Hindlimb muscle (tissue), 1 donor: ENCODE data around the gene EPHA6. TPM values are rescaled to one million over a fixed set of nuclear protein-coding genes. Genes with fewer than 3 reads are reported as not detected.
"Not testable (repeated sequence)": the region's sequence is repeated elsewhere in the genome, so short reads cannot be mapped to it uniquely, and the experiment has no call there.

Source experiments
- DNase-seq: peaks from one replicate; pipeline ENCODE4 v3.0.0-alpha.2; 2013
- polyA plus RNA-seq: library from polyadenylated mRNA; unstranded; fragments of 120-200 nt; gene quantifications from one replicate; pipeline ENCODE4 v1.2.1, GENCODE V29; 2013; ENCODE audit not compliant: insufficient read length

The EPHA6 gene
- polyA plus RNA-seq, 1 donor = 0.13 TPM

DNA sequence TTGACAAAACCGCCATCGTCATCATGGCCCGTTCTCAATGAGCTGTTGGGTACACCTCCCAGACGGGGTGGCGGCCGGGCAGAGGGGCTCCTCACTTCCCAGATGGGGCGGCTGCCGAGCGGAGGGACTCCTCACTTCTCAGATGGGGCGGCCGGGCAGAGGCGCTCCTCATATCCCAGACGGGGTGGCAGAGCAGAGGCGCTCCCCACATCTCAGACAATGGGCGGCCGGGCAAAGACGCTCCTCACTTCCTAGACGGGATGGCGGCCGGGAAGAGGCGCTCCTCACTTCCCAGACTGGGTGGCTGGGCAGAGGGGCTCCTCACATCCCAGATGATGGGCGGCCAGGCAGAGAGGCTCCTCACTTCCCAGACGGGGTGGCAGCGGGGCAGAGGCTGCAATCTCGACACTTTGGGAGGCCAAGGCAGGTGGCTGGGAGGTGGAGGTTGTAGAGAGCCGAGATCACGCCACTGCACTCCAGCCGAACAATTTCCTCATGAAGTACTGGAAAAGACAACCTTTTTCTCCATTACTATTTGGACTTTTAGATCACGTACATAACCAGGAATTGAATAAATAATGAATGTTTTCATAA lies 666.4 kb downstream of the EPHA6 start:
- not testable (repeated sequence) for DNase-seq

GRCh38 chr3:97481416-97481815 lies 667.0 kb downstream of the EPHA6 start:
- DNase-seq = no peak

DNA sequence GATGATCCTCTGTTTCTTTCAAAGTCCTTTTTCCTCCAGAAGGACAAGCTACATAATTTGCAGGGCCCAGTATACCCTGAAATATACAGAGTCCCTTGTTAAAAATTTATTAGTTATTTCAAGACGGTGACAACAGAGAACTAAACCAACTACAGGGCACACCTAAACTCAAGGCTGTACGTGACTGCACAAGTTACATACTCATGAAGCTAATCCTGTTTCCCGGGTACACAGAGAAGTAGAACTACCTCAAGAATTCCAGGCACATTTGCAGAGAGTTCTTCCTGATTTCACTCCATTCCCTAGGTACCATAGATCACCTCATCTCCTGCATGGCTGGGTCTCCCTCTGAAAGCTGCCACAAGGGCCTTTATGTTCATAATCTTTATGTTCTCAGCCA lies 670.8 kb downstream of the EPHA6 start:
- no peak for DNase-seq

GRCh38 chr3:97487587-97487986 lies 673.2 kb downstream of the EPHA6 start:
- no peak for DNase-seq

DNA sequence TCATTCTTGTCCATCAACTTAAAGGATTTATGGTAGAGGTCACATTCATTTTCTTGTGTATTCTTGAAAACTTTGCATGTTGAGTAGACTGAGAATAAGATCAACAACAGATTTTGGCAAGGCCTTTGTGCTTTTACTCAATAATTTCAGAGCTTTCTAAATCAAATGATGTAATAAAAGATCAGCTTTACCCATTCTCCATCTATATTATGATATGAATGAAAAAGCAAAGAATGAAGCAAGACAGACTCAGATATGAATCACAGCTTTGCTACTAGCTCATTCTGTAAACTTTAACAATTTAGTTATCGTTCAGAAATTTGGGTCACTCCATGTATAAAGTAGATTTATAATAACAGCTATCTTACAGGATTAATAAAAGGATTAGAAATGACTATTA lies 674.3 kb downstream of the EPHA6 start:
- no peak for DNase-seq

- no peak for DNase-seq
These were observed 681.5 kb downstream of the EPHA6 start for GRCh38 chr3:97495896-97496295.

GRCh38 chr3:97497138-97497537 lies 682.7 kb downstream of the EPHA6 start:
- DNase-seq = no peak

DNA sequence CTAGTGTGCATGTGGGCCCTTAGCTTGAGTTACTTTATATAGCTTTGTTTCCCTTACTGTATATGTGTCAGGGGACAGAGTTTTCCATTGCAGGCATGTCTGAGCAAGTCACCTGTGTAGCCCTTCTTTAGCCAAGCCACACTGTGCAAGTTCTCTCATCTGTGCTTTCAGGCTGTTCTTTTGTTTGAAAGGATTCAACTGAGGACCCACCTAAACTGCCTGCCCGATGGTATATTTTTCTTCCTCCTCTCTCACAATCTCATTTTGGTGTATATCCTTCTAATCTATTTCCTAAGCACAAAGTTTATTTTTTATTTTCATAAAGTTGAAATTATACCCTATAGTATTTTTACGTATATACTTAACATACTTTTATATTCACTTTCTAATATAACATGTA lies 690.1 kb downstream of the EPHA6 start:
- DNase-seq = no peak

GRCh38 chr3:97510795-97511194 lies 696.4 kb downstream of the EPHA6 start:
- DNase-seq = no peak

DNA sequence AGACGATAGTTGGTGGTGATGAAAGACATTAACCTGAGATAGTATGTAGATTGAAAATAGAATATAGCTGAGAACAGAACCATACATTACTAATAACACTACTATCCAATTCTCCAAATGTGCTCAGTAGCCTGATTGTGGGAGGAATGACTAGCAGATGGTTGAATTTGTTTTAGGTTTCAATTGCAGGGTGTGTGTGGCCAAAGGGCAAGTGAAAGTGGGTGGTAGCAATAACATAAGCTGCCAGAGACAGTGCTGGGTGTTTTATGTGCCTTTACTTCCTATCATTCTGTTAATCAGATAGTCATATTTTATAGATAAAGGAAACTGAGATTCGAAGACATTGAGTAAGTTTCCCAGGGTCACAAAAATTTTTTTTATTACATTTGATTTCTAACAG lies 700.7 kb downstream of the EPHA6 start:
- no peak for DNase-seq

GRCh38 chr3:97530691-97531090 lies 716.3 kb downstream of the EPHA6 start:
- DNase-seq = no peak

GRCh38 chr3:97547573-97547972 lies 733.2 kb downstream of the EPHA6 start:
- not testable (repeated sequence) for DNase-seq

DNA sequence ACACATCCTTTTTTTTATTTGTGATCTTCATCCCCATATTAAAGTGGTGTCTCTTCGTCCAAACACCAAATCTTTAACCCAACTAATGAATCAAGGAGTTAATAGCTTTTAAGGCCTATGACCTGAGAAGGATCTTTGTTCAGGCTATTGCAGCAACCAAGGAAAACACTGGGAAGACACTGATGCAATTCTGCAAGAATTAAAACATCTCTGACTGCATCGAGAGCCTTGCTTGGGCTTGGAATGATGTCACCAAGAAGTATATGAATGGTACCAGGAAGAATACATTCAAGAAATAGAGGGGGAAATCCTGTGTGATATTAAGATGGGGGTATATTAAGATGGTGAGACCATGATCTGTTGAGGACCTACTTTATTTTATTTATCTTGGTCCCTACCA lies 736.0 kb downstream of the EPHA6 start:
- DNase-seq = no peak

DNA sequence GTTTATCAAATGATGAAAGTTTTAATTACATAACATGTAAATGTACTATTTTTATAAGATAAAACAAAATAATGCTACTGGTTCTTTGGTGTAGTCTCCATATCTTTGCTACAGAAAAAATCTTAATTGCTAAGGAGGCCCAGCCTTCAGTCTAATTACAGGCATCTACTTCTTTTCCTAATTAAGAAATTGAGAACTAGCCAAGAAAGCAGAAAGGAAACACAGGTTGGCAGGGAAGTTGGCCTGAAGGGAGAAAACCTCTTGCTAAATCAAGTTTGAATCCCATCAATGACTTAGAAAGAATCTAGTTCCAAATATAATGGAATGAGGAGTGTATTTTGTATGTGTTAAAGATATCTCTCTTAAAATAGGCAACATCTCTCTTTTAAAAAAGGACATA lies 737.8 kb downstream of the EPHA6 start:
- no peak for DNase-seq

GRCh38 chr3:97575742-97576141 lies 761.3 kb downstream of the EPHA6 start:
- DNase-seq = no peak

GRCh38 chr3:97576221-97576620 lies 761.8 kb downstream of the EPHA6 start:
- DNase-seq = no peak

GRCh38 chr3:97579365-97579764 lies 765.0 kb downstream of the EPHA6 start:
- no peak for DNase-seq

GRCh38 chr3:97610626-97611025 lies 796.2 kb downstream of the EPHA6 start:
- no peak for DNase-seq

- DNase-seq = no peak
These were observed 798.2 kb downstream of the EPHA6 start for GRCh38 chr3:97612632-97613031.

- DNase-seq = no peak
These were observed 798.7 kb downstream of the EPHA6 start for GRCh38 chr3:97613139-97613538.

- DNase-seq = not testable (repeated sequence)
These were observed 806.1 kb downstream of the EPHA6 start for GRCh38 chr3:97620514-97620913.

GRCh38 chr3:97636465-97636864 lies 822.1 kb downstream of the EPHA6 start:
- DNase-seq = no peak

GRCh38 chr3:97646932-97647331 lies 832.5 kb downstream of the EPHA6 start:
- DNase-seq = no peak

- DNase-seq = no peak
These were observed 833.1 kb downstream of the EPHA6 start for GRCh38 chr3:97647441-97647982.

DNA sequence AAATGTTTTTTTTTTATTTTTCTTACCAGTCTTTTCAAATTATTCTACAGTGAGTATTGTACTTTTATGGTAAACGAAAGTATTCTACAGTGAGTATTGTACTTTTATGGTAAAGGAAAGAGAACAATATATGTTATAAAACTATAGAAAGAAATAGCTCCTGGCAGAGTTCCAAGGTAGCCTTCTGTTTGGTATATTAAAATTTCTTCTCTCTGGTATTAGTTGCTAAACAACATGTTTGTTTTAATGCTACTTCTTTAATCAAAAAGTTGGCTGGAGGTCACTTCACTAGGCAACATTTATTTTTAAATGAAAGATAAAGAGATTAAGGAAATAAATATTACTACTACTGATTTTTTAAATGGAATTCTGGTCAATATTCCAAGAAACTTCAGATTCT lies 841.6 kb downstream of the EPHA6 start:
- no peak for DNase-seq
